HT-29 (cell line): ENCODE measurements around the gene SYNDIG1. TPM values are rescaled to one million over a fixed set of nuclear protein-coding genes. Genes with fewer than 3 reads are reported as not detected.

ENCODE experiments used
- DNase-seq: peaks from one replicate; pipeline ENCODE4 v3.0.0-alpha.2; 2015; ENCODE audit warnings: low spot score
- total RNA-seq: library from RNA; depleted of rRNA; stranded (reverse); fragments of >200 nt; shearing (Covaris generic); gene quantifications from 2 replicates; pipeline ENCODE4 v1.2.3, GENCODE V29; 2014

The SYNDIG1 gene
- total RNA-seq, 1 experiment from 2014 or later: not detected

GRCh38 chr20:24654425-24654824 is 185.0 kb downstream of the SYNDIG1 start:
- no peak for DNase-seq

GRCh38 chr20:24656391-24656790 is 187.0 kb downstream of the SYNDIG1 start:
- DNase-seq: no peak

- DNase-seq: no peak
Measured at GRCh38 chr20:24657196-24657595, 187.8 kb downstream of the SYNDIG1 start.

- DNase-seq: no peak
Measured at GRCh38 chr20:24657878-24658620, 188.6 kb downstream of the SYNDIG1 start.

- no peak for DNase-seq
Measured at GRCh38 chr20:24658920-24659660, 189.7 kb downstream of the SYNDIG1 start.

- DNase-seq: no peak
Measured at GRCh38 chr20:24659835-24660234, 190.4 kb downstream of the SYNDIG1 start.

- no peak for DNase-seq
Measured at GRCh38 chr20:24660651-24661050, 191.2 kb downstream of the SYNDIG1 start.

- DNase-seq: no peak
Measured at GRCh38 chr20:24661255-24661654, 191.8 kb downstream of the SYNDIG1 start.

GRCh38 chr20:24662322-24662721 is 192.9 kb downstream of the SYNDIG1 start:
- DNase-seq: no peak

GRCh38 chr20:24662752-24663365 is 193.4 kb downstream of the SYNDIG1 start:
- no peak for DNase-seq

- no peak for DNase-seq
Measured at GRCh38 chr20:24663496-24663895, 194.1 kb downstream of the SYNDIG1 start.

GRCh38 chr20:24664266-24664986 is 195.0 kb downstream of the SYNDIG1 start:
- DNase-seq: no peak

- no peak for DNase-seq
Measured at GRCh38 chr20:24665196-24665595, 195.8 kb downstream of the SYNDIG1 start.

- DNase-seq: no peak
Measured at GRCh38 chr20:24665741-24666191, 196.3 kb downstream of the SYNDIG1 start.

GRCh38 chr20:24667689-24668383 is 198.4 kb downstream of the SYNDIG1 start:
- no peak for DNase-seq

- DNase-seq: no peak
Measured at GRCh38 chr20:24668384-24668702, 198.9 kb downstream of the SYNDIG1 start.

- no peak for DNase-seq
Measured at GRCh38 chr20:24668791-24669190, 199.4 kb downstream of the SYNDIG1 start.

GRCh38 chr20:24669701-24670100 is 200.3 kb downstream of the SYNDIG1 start:
- no peak for DNase-seq

GRCh38 chr20:24670341-24670872 is 201.0 kb downstream of the SYNDIG1 start:
- no peak for DNase-seq

GRCh38 chr20:24670981-24671380 is 201.6 kb downstream of the SYNDIG1 start:
- DNase-seq: no peak
